SH-SY5Y (cell line): ENCODE measurements around the gene APH1B.

ENCODE experiments used
- GATA2 ChIP-seq: IDR thresholded peaks from 2 replicates; pipeline ENCODE4 v1.6.1; 2011; ENCODE audit warnings: mild to moderate bottlenecking, low read depth, low read length
- GATA3 ChIP-seq: IDR thresholded peaks from 2 replicates; pipeline ENCODE4 v1.6.1; 2011; ENCODE audit warnings: low read depth, mild to moderate bottlenecking, low read length, moderate library complexity

DNA sequence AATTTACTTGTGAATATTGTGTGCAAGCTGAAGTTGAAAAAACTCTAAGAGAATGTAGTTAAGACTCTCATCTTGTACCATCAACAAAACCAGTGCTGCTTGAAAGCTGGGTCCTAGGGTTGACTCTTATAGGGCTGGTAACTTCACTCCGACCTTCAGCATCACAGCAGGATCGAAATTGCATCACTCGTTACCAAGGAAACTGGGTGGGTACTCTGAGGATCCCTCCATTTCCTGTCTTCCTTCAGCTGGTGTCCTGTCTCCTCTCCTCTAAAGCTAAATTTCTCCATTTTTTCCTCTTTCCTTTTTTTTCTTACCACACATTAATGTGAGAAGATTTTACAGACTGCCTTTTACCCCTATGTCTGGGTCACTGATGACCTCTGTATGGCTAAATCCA lies 3.0 kb upstream of the APH1B start:
- TF ChIP-seq GATA2 (no peak), GATA3 (no peak)
